NCI-H1092 treated with DMSO at 0.1 percent for 48 hours (cell line): ENCODE measurements around the gene NRG3.

ENCODE experiments used
- DNase-seq: peaks from one replicate; lab custom pipeline; 2025; lab: John Stamatoyannopoulos, UW

NRG3 gene

GRCh38 chr10:82477776-82478175 is 602.8 kb downstream of the NRG3 start:
- DNase-seq, result no peak

- no peak for DNase-seq
These were observed 617.7 kb downstream of the NRG3 start for GRCh38 chr10:82492647-82493046.

- no peak for DNase-seq
These were observed 621.1 kb downstream of the NRG3 start for GRCh38 chr10:82496114-82496513.

GRCh38 chr10:82497439-82497838 is 622.4 kb downstream of the NRG3 start:
- DNase-seq, result no peak

GRCh38 chr10:82498976-82499375 is 624.0 kb downstream of the NRG3 start:
- DNase-seq, result no peak

GRCh38 chr10:82505009-82505408 is 630.0 kb downstream of the NRG3 start:
- DNase-seq, result no peak

- no peak for DNase-seq
These were observed 631.8 kb downstream of the NRG3 start for GRCh38 chr10:82506680-82507376.

GRCh38 chr10:82515256-82515655 is 640.3 kb downstream of the NRG3 start:
- DNase-seq, result no peak

- no peak for DNase-seq
These were observed 654.1 kb downstream of the NRG3 start for GRCh38 chr10:82529062-82529461.

GRCh38 chr10:82535457-82535856 is 660.5 kb downstream of the NRG3 start:
- no peak for DNase-seq

GRCh38 chr10:82536668-82537067 is 661.7 kb downstream of the NRG3 start:
- no peak for DNase-seq

GRCh38 chr10:82538272-82538671 is 663.3 kb downstream of the NRG3 start:
- no peak for DNase-seq

GRCh38 chr10:82543631-82544030 is 668.6 kb downstream of the NRG3 start:
- DNase-seq, result no peak

- DNase-seq, result no peak
These were observed 669.4 kb downstream of the NRG3 start for GRCh38 chr10:82544377-82544776.

- no peak for DNase-seq
These were observed 676.5 kb downstream of the NRG3 start for GRCh38 chr10:82551506-82551905.

GRCh38 chr10:82552267-82552666 is 677.3 kb downstream of the NRG3 start:
- DNase-seq, result no peak

GRCh38 chr10:82554381-82554780 is 679.4 kb downstream of the NRG3 start:
- no peak for DNase-seq

GRCh38 chr10:82558014-82558607 is 683.1 kb downstream of the NRG3 start:
- DNase-seq, result no peak

GRCh38 chr10:82564353-82565196 is 689.6 kb downstream of the NRG3 start:
- no peak for DNase-seq

- DNase-seq, result no peak
These were observed 690.2 kb downstream of the NRG3 start for GRCh38 chr10:82565197-82565575.

GRCh38 chr10:82572744-82573143 is 697.8 kb downstream of the NRG3 start:
- no peak for DNase-seq

- DNase-seq, result no peak
These were observed 699.1 kb downstream of the NRG3 start for GRCh38 chr10:82574081-82574480.

- no peak for DNase-seq
These were observed 700.3 kb downstream of the NRG3 start for GRCh38 chr10:82575318-82575717.
